WERI-Rb-1 (cell line): ENCODE measurements around the gene DGKI.
"Not testable (repeated sequence)": the region's sequence is repeated elsewhere in the genome, so short reads cannot be mapped to it uniquely, and the experiment has no call there.

Experiments used
- DNase-seq: peaks from one replicate; pipeline ENCODE4 v3.0.0-alpha.2; 2020
- H3K27ac ChIP-seq: fragments of 250-450 bp; sonication (Bioruptor Pico); 2 replicates; pipeline ENCODE4 v1.5.1; 2020; ENCODE audit warnings: mild to moderate bottlenecking, moderate library complexity
- H3K27me3 ChIP-seq: fragments of 250-450 bp; sonication (Bioruptor Pico); 2 replicates; pipeline ENCODE4 v1.5.1; 2021; ENCODE audit warnings: mild to moderate bottlenecking, low read depth, moderate library complexity; ENCODE audit not compliant: insufficient read depth, severe bottlenecking
- H3K36me3 ChIP-seq: fragments of 250-450 bp; sonication (Bioruptor Pico); 2 replicates; pipeline ENCODE4 v1.5.1; 2020; ENCODE audit warnings: mild to moderate bottlenecking, moderate library complexity
- H3K4me3 ChIP-seq: 2 replicates; pipeline ENCODE4 v1.5.1; 2011; ENCODE audit warnings: low read depth, mild to moderate bottlenecking, control low read depth, low read length
- H3K9me3 ChIP-seq: fragments of 250-450 bp; sonication (Bioruptor Pico); 2 replicates; pipeline ENCODE4 v1.5.1; 2021; ENCODE audit warnings: mild to moderate bottlenecking, moderate library complexity; ENCODE audit not compliant: severe bottlenecking
- CTCF ChIP-seq: IDR thresholded peaks from 2 replicates; pipeline ENCODE4 v1.5.1; 2011; ENCODE audit warnings: low read depth, mild to moderate bottlenecking, control low read depth, inconsistent platforms, low read length

Gene DGKI

GRCh38 chr7:137449016-137449415 lies 397.8 kb downstream of the DGKI start:
- no peak for DNase-seq
- Histone ChIP-seq H3K9me3 (no peaks in the 10 kb centered on the region), H3K4me3 (no peak overlapping the region), H3K27ac (no peak overlapping the region), H3K36me3 (no peaks in the 10 kb centered on the region), H3K27me3 (peaks cover 4% of the 10 kb centered on the region)
- no peak for TF ChIP-seq CTCF

- not testable (repeated sequence) for H3K9me3 ChIP-seq, DNase-seq, H3K27ac ChIP-seq, H3K36me3 ChIP-seq, H3K4me3 ChIP-seq, H3K27me3 ChIP-seq
These were observed 398.2 kb downstream of the DGKI start for GRCh38 chr7:137448572-137448971.

- no peak overlapping the region for H3K27ac ChIP-seq
- H3K4me3 ChIP-seq, result no peak overlapping the region
- no peaks in the 10 kb centered on the region for H3K36me3 ChIP-seq
- no peak for TF ChIP-seq CTCF
- H3K9me3 ChIP-seq, result no peaks in the 10 kb centered on the region
- DNase-seq, result no peak
- peaks cover 4% of the 10 kb centered on the region for H3K27me3 ChIP-seq
These were observed 400.7 kb downstream of the DGKI start for GRCh38 chr7:137446025-137446424.

- Histone ChIP-seq H3K27me3 (peaks cover 4% of the 10 kb centered on the region), H3K9me3 (no peaks in the 10 kb centered on the region), H3K27ac (no peak overlapping the region), H3K4me3 (no peak overlapping the region), H3K36me3 (no peaks in the 10 kb centered on the region)
- no peak for TF ChIP-seq CTCF
- no peak for DNase-seq
These were observed 401.5 kb downstream of the DGKI start for GRCh38 chr7:137445268-137445667.

- Histone ChIP-seq H3K27me3 (peaks cover 4% of the 10 kb centered on the region), H3K4me3 (no peak overlapping the region), H3K27ac (no peak overlapping the region), H3K9me3 (no peaks in the 10 kb centered on the region), H3K36me3 (no peaks in the 10 kb centered on the region)
- no peak for TF ChIP-seq CTCF
- no peak for DNase-seq
These were observed 403.2 kb downstream of the DGKI start for GRCh38 chr7:137443616-137444015.

- Histone ChIP-seq H3K36me3 (no peaks in the 10 kb centered on the region), H3K27me3 (no peaks in the 10 kb centered on the region), H3K27ac (no peak overlapping the region), H3K9me3 (no peaks in the 10 kb centered on the region), H3K4me3 (no peak overlapping the region)
- no peak for TF ChIP-seq CTCF
- DNase-seq, result no peak
These were observed 405.3 kb downstream of the DGKI start for GRCh38 chr7:137441451-137441850.
